ENCODE results near the gene PRPF8.

PRPF8 gene

GRCh38 chr17:1626333-1626732 is 58.3 kb downstream of the PRPF8 start:
- DNase-seq (ENCODE audit: low read depth in 2 of 2), result no peak

- no peak for DNase-seq (ENCODE audit: low read depth in 2 of 2)
These were observed 59.1 kb downstream of the PRPF8 start for GRCh38 chr17:1625581-1625980.

- no peak for DNase-seq (ENCODE audit: low read depth in 2 of 2)
These were observed 59.6 kb downstream of the PRPF8 start for GRCh38 chr17:1625053-1625452.

- no peak for DNase-seq (ENCODE audit: low read depth in 2 of 2)
These were observed 60.0 kb downstream of the PRPF8 start for GRCh38 chr17:1624650-1625049.

GRCh38 chr17:1623057-1623630 is 61.5 kb downstream of the PRPF8 start:
- DNase-seq (ENCODE audit: low read depth in 2 of 2), result no peak

GRCh38 chr17:1621273-1621954 is 63.3 kb downstream of the PRPF8 start:
- DNase-seq (ENCODE audit: low read depth in 2 of 2), result no peak

GRCh38 chr17:1620486-1620885 is 64.2 kb downstream of the PRPF8 start:
- no peak for DNase-seq (ENCODE audit: low read depth in 2 of 2)

- no peak for DNase-seq (ENCODE audit: low read depth in 2 of 2)
These were observed 67.0 kb downstream of the PRPF8 start for GRCh38 chr17:1617620-1618174.

GRCh38 chr17:1616101-1616500 is 68.6 kb downstream of the PRPF8 start:
- DNase-seq (ENCODE audit: low read depth in 2 of 2), result no peak

GRCh38 chr17:1612400-1612799 is 72.3 kb downstream of the PRPF8 start:
- DNase-seq (ENCODE audit: low read depth in 2 of 2), result no peak

GRCh38 chr17:1611715-1612114 is 73.0 kb downstream of the PRPF8 start:
- DNase-seq (ENCODE audit: low read depth in 2 of 2), result no peak

GRCh38 chr17:1608676-1609075 is 76.0 kb downstream of the PRPF8 start:
- DNase-seq (ENCODE audit: low read depth in 2 of 2), result no peak

GRCh38 chr17:1607971-1608320 is 76.7 kb downstream of the PRPF8 start:
- DNase-seq (ENCODE audit: low read depth in 2 of 2), result no peak

- DNase-seq (ENCODE audit: low read depth in 2 of 2), result no peak
These were observed 78.2 kb downstream of the PRPF8 start for GRCh38 chr17:1606352-1606985.

GRCh38 chr17:1605681-1606351 is 78.9 kb downstream of the PRPF8 start:
- DNase-seq (ENCODE audit: low read depth in 2 of 2), result no peak

GRCh38 chr17:1604831-1605528 is 79.7 kb downstream of the PRPF8 start:
- DNase-seq (ENCODE audit: low read depth in 2 of 2), result no peak

- no peak for DNase-seq (ENCODE audit: low read depth in 2 of 2)
These were observed 83.1 kb downstream of the PRPF8 start for GRCh38 chr17:1601571-1601970.

Data from stimulated activated CD8-positive, alpha-beta memory T cell treated with anti-CD3 and anti-CD28 coated beads, Interleukin-2, amount 100 ng/mL, for 1 hour (primary cell).